HG03558 (cell line): ENCODE results near the gene TSPAN13.
"Not testable (repeated sequence)": the region's sequence is repeated elsewhere in the genome, so short reads cannot be mapped to it uniquely, and the experiment has no call there.

Experiments used
- ATAC-seq: cut with Tn5 transposase; IDR thresholded peaks from one replicate; pipeline ENCODE4 v1.9.1; 2021; ENCODE audit warnings: moderate number of reproducible peaks; ENCODE audit not compliant: unreplicated experiment; ENCODE audit errors: extremely low read depth

TSPAN13 gene

GRCh38 chr7:16740623-16740953, 13.0 kb upstream of the TSPAN13 start:
- ATAC-seq = no peak

DNA sequence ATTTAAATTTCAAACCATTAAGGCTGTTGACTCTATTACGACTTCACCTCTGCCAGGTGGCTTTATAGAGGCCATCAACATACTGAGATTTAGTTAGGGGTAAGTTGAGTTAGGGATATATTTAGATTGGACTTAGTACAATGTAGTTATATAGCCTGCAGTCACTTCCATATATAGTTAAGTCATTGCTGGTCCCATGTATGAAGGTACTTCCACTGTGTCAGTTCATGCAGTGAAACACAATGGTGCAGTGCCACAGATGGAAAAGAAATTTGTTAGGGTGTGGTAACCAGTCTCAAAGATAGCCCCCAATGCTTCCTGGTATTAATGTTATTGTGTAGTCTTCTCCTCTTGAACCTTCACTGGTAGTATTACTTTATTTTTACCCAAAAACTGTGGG, 12.6 kb upstream of the TSPAN13 start:
- no peak for ATAC-seq

- ATAC-seq = no peak
These were observed 11.9 kb upstream of the TSPAN13 start for GRCh38 chr7:16741676-16742075.

GRCh38 chr7:16742547-16742946, 11.0 kb upstream of the TSPAN13 start:
- no peak for ATAC-seq

- ATAC-seq = no peak
These were observed 10.3 kb upstream of the TSPAN13 start for GRCh38 chr7:16743236-16743635.

GRCh38 chr7:16744518-16745250, 8.9 kb upstream of the TSPAN13 start:
- no peak for ATAC-seq

- no peak for ATAC-seq
These were observed 7.9 kb upstream of the TSPAN13 start for GRCh38 chr7:16745645-16746044.

DNA sequence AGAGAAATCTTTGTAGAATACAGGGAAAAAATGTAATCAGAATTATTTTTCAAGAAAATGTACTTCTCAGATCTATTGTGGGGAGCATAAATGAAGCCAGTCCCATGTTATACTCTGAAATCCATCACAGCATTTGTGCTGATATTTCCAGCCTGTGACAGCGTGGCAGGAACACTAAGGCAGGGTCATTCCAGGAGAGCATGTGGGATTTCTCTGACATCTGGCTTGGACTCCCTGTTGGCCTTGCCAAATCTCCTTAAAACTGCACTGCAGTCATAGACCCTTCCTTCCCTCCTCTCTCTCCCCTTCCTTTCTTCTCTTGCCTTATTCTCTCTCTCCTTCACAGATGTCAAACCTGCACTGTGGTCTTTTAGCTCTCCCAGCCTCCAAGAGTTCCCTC, 6.5 kb upstream of the TSPAN13 start:
- no peak for ATAC-seq

GRCh38 chr7:16753932-16754855, 639 bp downstream of the TSPAN13 start:
- no peak for ATAC-seq

DNA sequence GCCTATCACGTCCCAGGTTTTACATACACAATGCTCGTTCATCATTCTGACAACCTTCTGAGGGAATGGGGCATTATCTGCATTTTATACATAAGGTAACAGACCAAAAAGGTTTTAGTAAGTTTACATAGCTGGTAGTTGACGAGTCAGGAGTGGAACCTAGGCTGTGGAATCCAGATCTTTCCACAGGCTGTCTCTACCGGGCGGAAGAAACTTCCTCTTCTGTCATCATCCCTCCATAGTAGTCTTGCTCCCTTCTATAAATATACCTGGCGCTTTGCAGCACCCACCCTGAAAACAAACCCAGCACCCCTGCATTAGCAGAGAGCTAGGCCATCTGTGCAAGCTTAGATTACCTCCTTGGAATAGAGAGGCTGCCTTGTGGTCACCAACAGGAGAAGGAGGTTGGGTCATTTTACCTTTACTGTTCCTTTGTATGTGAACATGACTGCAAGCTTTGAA, 1.3 kb downstream of the TSPAN13 start:
- ATAC-seq = no peak

- ATAC-seq = no peak
These were observed 1.8 kb downstream of the TSPAN13 start for GRCh38 chr7:16755397-16755796.

DNA sequence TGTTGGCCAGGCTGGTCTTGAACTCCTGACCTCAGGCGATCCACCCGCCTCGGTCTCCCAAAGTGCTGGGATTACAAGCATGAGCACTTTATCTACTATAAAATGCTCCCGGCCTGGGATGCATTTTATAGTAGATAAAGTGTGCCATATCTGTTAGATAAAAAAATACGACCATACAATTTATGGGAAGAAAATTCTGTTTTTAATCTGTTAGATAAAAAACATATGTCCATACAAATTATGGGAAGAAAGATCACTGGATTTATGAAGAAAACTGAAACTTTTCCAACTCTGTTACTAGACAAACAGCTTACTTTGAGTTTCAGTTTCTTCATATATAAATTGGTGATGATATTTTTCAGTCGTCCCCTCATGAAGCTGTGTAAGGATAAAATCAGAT, 4.5 kb downstream of the TSPAN13 start:
- no peak for ATAC-seq

DNA sequence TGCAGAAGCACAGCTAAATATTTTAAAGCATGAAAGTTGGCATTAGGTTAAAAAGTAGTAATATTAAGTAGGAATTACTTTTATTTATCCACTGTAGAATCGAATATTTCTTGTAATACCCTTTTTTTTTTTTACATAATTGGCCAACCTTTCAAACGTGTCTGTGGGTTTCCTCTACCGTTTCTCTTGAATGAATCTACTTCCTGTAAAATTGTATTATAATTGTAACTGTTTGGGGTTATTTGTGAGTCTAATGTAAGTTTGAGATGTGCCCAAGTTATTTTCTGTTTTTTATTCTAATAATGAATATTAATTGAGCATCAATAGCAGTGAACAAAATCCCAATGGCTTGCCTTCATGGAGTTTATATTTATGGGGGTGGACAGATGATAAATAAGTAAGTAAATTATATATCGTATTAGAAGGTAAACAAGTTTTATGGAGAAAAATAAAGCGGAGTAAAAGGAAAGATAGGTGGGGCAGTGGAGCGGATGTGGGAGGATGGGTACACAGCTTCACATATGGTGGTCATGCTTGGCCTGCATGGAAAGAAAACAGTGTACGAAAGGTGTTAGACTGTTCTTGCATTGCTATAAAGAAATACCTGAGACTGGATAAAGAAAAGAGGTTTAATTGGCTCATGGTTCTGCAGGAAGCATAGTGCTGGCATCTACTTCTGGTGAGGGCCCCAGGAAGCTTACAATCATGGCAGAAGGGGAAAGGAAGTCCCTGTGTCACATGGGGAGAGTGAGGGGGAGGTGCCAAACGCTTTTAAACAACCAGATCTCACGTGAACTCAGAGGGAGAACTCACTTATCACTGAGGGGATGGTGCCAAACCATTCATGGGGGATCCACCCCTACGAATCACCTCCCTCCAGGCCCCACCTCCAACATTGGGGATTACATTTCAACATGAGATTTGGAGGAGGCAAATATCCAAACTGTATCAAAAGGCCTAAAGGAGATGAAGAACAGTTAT, 5.4 kb downstream of the TSPAN13 start:
- ATAC-seq = no peak

- ATAC-seq = no peak
These were observed 6.3 kb downstream of the TSPAN13 start for GRCh38 chr7:16759840-16760239.

GRCh38 chr7:16762177-16762576, 8.6 kb downstream of the TSPAN13 start:
- no peak for ATAC-seq

GRCh38 chr7:16764942-16765341, 11.4 kb downstream of the TSPAN13 start:
- no peak for ATAC-seq

DNA sequence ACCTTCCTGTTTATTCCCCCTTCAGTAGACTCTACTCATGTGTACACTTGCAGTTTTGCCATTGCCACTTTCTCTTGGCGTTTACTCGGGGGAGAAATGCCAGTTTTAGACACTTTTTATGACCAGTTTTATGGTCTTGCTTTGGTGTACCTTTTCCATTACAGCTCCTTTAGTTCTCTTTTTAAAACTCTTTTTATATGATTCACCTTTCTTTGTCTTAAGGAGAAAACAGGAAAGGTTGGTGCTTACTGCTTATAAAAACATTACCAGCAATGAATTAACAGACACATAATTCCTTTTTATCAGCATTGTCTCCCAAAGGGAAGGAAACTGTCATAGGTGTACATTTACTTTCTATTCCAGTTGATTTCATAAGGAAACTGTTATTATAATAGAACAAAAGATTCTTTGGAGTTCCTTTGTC, 11.9 kb downstream of the TSPAN13 start:
- no peak for ATAC-seq

DNA sequence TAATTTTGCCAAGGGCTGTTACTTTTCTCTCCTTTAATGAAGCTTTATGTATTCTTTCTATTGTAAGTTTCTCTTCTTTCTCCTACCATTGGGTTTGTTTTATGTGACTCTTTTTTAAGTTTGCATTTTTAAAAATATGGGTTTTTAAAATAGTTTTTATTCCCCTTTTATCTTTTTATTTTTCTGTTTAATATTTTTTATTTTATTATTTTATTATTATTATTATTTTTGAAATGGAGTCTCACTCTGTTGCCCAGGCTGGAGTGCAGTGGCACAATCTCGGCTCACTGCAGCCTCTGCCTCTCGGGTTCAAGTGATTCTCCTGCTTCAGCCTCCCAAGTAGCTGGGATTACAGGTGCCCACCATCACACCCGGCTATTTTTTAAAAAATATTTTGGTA, 16.4 kb downstream of the TSPAN13 start:
- not testable (repeated sequence) for ATAC-seq

DNA sequence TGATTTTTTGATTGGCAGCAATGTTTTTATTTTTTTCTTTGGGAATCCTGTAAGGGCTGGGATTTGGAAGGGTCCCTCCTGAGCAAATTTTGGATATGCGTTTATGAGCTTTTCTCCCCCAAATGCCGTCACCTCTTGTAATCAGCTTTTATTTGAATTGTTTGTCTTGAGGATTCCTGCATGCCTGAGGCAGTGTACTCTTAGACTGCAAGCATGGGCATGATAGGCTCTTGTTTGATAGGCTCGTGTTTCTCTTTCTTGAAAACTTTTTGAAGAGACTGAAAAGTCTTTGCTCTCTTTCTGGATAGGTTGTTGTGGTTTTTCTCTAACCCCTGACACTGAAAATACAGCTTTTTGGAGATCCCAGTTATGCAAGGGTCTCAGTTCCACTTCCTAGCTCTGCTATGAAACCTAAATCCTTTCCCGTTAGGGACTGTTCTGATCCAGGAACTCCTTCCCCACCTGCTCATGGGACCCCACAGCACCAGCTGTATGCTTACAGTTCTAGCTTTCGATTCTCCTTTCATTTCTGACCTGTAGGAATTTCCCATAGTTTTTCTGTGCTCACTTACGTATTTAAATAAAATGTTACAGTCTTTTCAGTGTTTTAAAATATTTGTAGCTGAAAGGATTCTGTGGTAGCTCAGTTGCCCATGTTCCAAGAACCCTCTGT, 17.2 kb downstream of the TSPAN13 start:
- ATAC-seq = no peak

DNA sequence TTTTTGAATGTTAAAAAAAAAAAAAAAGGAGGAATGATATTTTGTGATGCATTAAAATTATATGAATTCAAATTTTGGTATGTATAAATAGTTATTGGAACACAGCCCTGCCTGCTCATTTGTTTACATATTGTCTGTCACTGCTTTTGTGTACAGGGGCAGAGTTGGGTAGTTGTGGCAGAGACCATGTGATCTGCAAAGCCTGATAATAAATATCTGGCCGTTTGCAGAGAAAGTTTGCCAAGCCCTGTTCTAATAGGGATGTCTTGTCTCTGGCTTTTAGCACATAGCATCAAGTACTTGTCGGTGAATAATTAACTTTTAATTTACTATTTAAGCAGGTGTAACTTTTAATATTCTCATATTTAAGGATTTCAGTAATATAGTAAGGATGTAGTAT, 19.8 kb downstream of the TSPAN13 start:
- no peak for ATAC-seq
